Measurements from ENCODE around the gene DMRTA2.

Gene DMRTA2

DNA sequence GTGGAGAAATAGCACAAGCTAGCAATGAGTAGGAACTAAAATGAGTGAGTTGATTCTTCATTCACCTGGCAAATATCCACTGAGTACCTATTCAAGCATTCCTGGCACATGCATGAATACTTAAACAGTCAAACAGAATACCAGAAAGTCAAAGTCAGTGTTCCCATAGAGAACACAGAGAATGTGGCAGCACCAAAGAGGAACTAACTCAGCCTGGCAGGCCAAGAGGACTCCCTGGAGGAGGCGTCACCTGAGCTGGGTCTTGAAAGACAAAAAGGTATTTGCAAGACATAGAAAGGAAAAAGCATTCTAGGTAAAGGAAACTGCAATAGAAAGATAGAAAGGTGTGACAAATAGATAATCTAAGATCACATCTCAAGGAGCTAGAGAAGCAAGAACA lies 49.7 kb downstream of the DMRTA2 start:
- no peak for DNase-seq

DNA sequence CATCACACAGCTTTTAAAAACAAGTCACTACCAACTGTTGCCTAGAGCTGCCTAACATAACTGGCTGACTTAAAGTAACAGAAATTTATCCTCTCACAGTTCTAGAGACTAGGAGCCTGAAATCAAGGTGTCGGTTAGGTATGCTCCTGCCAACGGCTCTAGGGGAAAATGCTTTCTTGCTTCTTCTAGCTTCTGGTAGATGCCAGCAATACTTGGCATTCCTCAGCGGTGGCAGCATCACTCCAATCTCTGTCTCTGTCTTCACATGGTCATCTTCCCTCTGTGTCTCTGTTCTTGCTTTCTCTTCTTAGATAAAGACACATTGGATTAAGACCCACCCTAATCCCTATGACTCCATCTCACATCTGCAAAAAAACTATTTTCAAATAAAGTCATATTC lies 51.5 kb downstream of the DMRTA2 start:
- no peak for DNase-seq

DNA sequence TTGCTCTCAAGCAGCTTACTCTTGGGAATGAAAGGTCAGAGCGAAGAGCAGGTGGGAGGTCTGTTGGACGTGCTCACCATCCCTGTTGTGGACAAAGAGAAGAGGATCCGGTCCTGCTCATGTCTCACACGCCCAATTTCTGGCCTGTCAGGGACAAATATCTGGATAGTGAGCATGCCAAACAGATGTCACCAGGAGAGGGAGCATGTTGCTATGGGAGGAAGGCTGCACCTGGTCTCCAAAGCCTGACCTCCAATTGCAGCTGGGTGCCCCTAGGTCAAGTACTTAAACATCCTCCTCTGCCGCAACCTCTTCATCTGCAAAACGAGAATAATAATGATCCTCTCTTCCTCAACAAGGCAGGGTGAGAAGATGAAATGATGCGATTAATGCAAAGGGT lies 53.4 kb downstream of the DMRTA2 start:
- no peak for DNase-seq

DNA sequence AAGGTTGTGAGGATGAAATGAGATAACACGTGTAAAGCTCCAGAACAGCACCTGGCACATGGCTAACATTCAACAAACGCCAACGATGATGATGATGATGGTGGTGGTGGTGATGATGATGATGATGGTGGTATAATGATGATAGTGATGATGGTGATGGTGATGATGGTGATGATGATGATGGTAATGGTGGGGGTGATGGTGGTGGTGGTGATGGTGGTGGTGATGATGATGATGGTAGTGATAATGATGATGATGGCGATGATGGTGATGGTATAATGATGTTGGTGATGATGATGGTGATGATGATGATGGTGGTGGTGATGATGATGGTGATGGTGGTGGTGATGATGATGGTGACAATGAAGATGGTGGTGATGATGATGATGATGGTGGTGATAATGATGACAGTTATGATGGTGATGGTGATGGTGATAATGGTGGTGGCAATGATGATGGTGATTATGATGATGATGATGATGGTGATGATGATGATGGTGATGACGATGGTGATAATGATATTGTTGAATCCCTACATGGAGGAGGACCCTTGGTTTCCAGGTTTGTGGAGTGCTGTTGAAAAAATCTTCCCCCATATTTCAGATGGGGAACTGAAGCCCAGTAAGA lies 54.1 kb downstream of the DMRTA2 start:
- DNase-seq: no peak

DNA sequence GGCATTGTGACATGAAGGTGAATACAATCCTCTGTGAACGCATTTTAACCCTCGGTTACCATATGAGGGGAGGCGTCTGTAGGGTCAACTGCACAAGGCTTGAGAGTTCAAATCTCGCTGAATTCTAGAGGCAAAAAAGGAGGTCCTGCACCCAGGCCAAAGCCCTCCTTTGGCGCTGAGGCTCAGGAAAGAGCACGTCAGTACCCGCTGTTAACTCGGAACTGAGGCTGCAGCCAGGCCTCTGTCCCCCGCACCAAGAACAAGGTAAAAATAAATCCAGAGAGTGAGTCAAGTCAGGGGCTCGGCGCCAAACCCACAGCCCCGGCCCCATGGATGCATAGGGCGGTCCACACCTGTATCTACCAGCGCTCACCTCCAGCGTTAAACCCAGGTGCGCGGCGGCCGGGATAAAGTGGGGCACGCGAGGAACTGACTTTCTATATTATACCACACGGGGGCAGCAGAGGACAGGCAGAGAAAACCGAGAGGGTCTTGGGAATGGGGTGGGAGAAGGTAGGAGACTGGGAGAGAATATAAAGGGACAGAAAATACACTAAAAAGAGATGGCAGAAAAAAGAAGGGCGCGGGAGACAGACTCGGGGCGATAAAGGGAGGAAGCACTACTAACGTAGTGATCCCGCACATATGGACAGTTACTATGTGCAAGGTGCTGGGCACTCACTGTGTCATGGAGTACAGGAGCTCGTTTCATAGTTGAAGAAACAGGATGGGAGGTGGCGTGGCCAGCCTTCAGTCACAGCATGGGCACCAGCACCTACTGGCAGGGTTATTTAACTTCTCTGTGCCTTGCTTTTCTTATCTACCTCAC lies 54.9 kb downstream of the DMRTA2 start:
- DNase-seq: peak in 1 of 2 donors; percentile 18

Data from bone marrow (tissue), 2 donors.